Smooth muscle cell (in vitro differentiated cells): ENCODE data around the gene PPP1R3D. TPM values are rescaled to one million over a fixed set of nuclear protein-coding genes. Genes with fewer than 3 reads are reported as not detected.

Experiments used
- DNase-seq: peaks from one replicate; lab custom pipeline; 2025; ENCODE audit not compliant: unreplicated experiment; lab: John Stamatoyannopoulos, UW
- H2AFZ ChIP-seq: fragments of 200-600 bp; sonication (generic); 2 replicates; pipeline ENCODE4 v1.6.0; 2016; ENCODE audit warnings: antibody characterized with exemption, low read depth, mild to moderate bottlenecking
- H3F3A ChIP-seq: fragments of 200-600 bp; sonication (generic); 2 replicates; pipeline ENCODE4 v1.6.0; 2017; ENCODE audit warnings: antibody characterized with exemption, low read depth
- H3K27ac ChIP-seq: fragments of 200-600 bp; sonication (generic); 2 replicates; pipeline ENCODE4 v1.5.1; 2016; ENCODE audit warnings: low read depth, mild to moderate bottlenecking
- H3K27me3 ChIP-seq: fragments of 200-600 bp; sonication (generic); 2 replicates; pipeline ENCODE4 v1.6.1; 2016; ENCODE audit warnings: low read depth, mild to moderate bottlenecking
- H3K36me3 ChIP-seq: fragments of 200-600 bp; sonication (generic); 2 replicates; pipeline ENCODE4 v1.5.1; 2016; ENCODE audit warnings: low read depth
- H3K4me1 ChIP-seq: fragments of 200-600 bp; sonication (generic); 2 replicates; pipeline ENCODE4 v1.5.1; 2016; ENCODE audit warnings: low read depth
- H3K4me2 ChIP-seq: fragments of 200-600 bp; sonication (generic); 2 replicates; pipeline ENCODE4 v1.6.0; 2016; ENCODE audit warnings: mild to moderate bottlenecking
- H3K4me3 ChIP-seq: fragments of 200-600 bp; sonication (generic); 2 replicates; pipeline ENCODE4 v1.5.1; 2016; ENCODE audit warnings: mild to moderate bottlenecking
- H3K79me2 ChIP-seq: fragments of 200-600 bp; sonication (generic); 2 replicates; pipeline ENCODE4 v1.6.0; 2016; ENCODE audit warnings: low read depth, mild to moderate bottlenecking
- H3K9ac ChIP-seq: fragments of 200-600 bp; sonication (generic); 2 replicates; pipeline ENCODE4 v1.6.0; 2016; ENCODE audit warnings: low read depth
- H3K9me3 ChIP-seq: fragments of 200-600 bp; sonication (generic); replicated peaks from 2 replicates; pipeline ENCODE4 v1.5.1; 2016; ENCODE audit warnings: low read depth
- H4K20me1 ChIP-seq: fragments of 200-600 bp; sonication (generic); 2 replicates; pipeline ENCODE4 v1.6.0; 2016; ENCODE audit warnings: low read depth
- CTCF ChIP-seq: fragments of 200-600 bp; sonication (generic); IDR thresholded peaks from 2 replicates; pipeline ENCODE4 v1.5.1; 2017; ENCODE audit warnings: borderline replicate concordance, mild to moderate bottlenecking, antibody characterized with exemption; ENCODE audit not compliant: insufficient read depth, poor library complexity, severe bottlenecking
- WGBS: methylation state at CpG from one replicate; pipeline ENCODE4 v1.1.7; 2016; ENCODE audit warnings: low lambda C conversion rate; 5-methylcytosine and 5-hydroxymethylcytosine counted together
- polyA plus RNA-seq: library from polyadenylated mRNA; unstranded; fragments of >200 nt; fragmentation: Nextera tagmentation; extraction: Ambion mirVana; gene quantifications from 2 replicates; pipeline ENCODE4 v1.2.1, GENCODE V29; 2016
- total RNA-seq: library from RNA; depleted of rRNA; stranded (reverse); fragments of >200 nt; gene quantifications from 2 replicates; pipeline ENCODE4 v1.2.3, GENCODE V29; 2014

Gene PPP1R3D
- total and polyA plus RNA-seq, 2 experiments from 2014 or later = 1.9 to 5.1 TPM

GRCh38 chr20:59920944-59921343 is 19.2 kb downstream of the PPP1R3D start:
- DNase-seq = no peak
- Histone ChIP-seq H3K9me3 (no peaks in the 10 kb centered on the region), H3K4me3 (no peak overlapping the region), H2AFZ (no peak overlapping the region), H3F3A (no peaks in the 10 kb centered on the region), H3K36me3 (no peaks in the 10 kb centered on the region), H4K20me1 (no peaks in the 10 kb centered on the region), H3K27me3 (no peaks in the 10 kb centered on the region), H3K27ac (no peak overlapping the region), H3K4me1 (no peaks in the 10 kb centered on the region), H3K79me2 (no peaks in the 10 kb centered on the region), H3K9ac (no peak overlapping the region), H3K4me2 (no peak overlapping the region)
- no peak for TF ChIP-seq CTCF

- Histone ChIP-seq H2AFZ (no peak overlapping the region), H3K9me3 (no peaks in the 10 kb centered on the region), H3K27me3 (peaks cover 12% of the 10 kb centered on the region), H3K4me2 (no peak overlapping the region), H3K4me3 (no peak overlapping the region), H3K4me1 (no peaks in the 10 kb centered on the region), H3F3A (no peaks in the 10 kb centered on the region), H3K79me2 (no peaks in the 10 kb centered on the region), H3K9ac (no peak overlapping the region), H3K36me3 (no peaks in the 10 kb centered on the region), H4K20me1 (no peaks in the 10 kb centered on the region), H3K27ac (no peak overlapping the region)
- TF ChIP-seq CTCF = no peak
- WGBS = 66% methylated on average over 4 of the region's 4 CpGs
- DNase-seq = no peak
Measured at GRCh38 chr20:59912609-59913008, 27.5 kb downstream of the PPP1R3D start.

- Histone ChIP-seq H3K27ac (no peak overlapping the region), H3K9me3 (no peaks in the 10 kb centered on the region), H3K9ac (no peak overlapping the region), H3K4me3 (no peak overlapping the region), H3K4me2 (no peak overlapping the region), H2AFZ (no peak overlapping the region), H3K79me2 (no peaks in the 10 kb centered on the region), H3K4me1 (no peaks in the 10 kb centered on the region), H3K36me3 (no peaks in the 10 kb centered on the region), H3K27me3 (peaks cover 12% of the 10 kb centered on the region), H4K20me1 (no peaks in the 10 kb centered on the region), H3F3A (no peaks in the 10 kb centered on the region)
- no peak for DNase-seq
- 86% methylated on average over 2 of the region's 2 CpGs for WGBS
- no peak for TF ChIP-seq CTCF
Measured at GRCh38 chr20:59911041-59911440, 29.1 kb downstream of the PPP1R3D start.

GRCh38 chr20:59908855-59909254 is 31.2 kb downstream of the PPP1R3D start:
- Histone ChIP-seq H3K4me3 (no peak overlapping the region), H3K36me3 (no peaks in the 10 kb centered on the region), H3K9ac (no peak overlapping the region), H2AFZ (no peak overlapping the region), H3F3A (no peaks in the 10 kb centered on the region), H3K4me2 (no peak overlapping the region), H3K27ac (no peak overlapping the region), H3K79me2 (no peaks in the 10 kb centered on the region), H3K4me1 (no peaks in the 10 kb centered on the region), H3K27me3 (peaks cover 12% of the 10 kb centered on the region), H4K20me1 (no peaks in the 10 kb centered on the region), H3K9me3 (no peaks in the 10 kb centered on the region)
- TF ChIP-seq CTCF = no peak
- WGBS = 90% methylated on average over 5 of the region's 5 CpGs
- no peak for DNase-seq
